Esophagus squamous epithelium (tissue), 4 donors: ENCODE data around the gene KICS2.

ENCODE experiments used
- POLR2A ChIP-seq, 4 donors: fragments of 450-650 bp; IDR thresholded peaks; one replicate each; pipeline ENCODE4 v1.6.1; 2017; ENCODE audit warnings: antibody characterized with exemption in 4 of 4, mild to moderate bottlenecking in 4 of 4, moderate library complexity in 3 of 4
- TF ChIP-seq, protein P1 (sequence below), 6 experiments: fragments of 450-650 bp in 4 of 6; fragments of 200-600 bp in 2 of 6; sonication (generic) in 2 of 6; IDR thresholded peaks; one replicate each; pipeline ENCODE4 v1.5.1; 2016 to 2019; ENCODE audit warnings: antibody characterized with exemption in 6 of 6, mild to moderate bottlenecking in 4 of 6, moderate library complexity in 4 of 6

DNA sequence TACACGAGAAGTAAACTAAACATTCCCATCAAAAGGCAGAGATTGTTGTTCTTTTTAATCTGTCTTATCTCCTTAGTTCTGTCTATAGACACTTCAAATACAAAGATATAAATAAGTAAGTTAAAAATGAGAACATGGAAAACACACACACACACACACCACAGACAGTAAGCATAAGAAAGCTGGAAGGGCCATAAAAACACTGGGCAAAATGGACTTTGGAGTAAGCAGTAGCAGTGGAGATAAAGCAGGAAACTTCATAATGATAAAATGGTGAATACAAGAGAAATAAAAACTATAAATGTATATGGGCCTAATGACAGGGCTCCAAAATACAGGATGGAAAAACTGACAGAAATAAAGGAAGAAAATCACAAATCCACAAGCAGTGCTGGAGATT, 32.6 kb downstream of the KICS2 start:
- TF ChIP-seq, protein P1, sequence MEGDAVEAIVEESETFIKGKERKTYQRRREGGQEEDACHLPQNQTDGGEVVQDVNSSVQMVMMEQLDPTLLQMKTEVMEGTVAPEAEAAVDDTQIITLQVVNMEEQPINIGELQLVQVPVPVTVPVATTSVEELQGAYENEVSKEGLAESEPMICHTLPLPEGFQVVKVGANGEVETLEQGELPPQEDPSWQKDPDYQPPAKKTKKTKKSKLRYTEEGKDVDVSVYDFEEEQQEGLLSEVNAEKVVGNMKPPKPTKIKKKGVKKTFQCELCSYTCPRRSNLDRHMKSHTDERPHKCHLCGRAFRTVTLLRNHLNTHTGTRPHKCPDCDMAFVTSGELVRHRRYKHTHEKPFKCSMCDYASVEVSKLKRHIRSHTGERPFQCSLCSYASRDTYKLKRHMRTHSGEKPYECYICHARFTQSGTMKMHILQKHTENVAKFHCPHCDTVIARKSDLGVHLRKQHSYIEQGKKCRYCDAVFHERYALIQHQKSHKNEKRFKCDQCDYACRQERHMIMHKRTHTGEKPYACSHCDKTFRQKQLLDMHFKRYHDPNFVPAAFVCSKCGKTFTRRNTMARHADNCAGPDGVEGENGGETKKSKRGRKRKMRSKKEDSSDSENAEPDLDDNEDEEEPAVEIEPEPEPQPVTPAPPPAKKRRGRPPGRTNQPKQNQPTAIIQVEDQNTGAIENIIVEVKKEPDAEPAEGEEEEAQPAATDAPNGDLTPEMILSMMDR (IDR thresholded peaks at IDR 0.05): no peak
- no peak for TF ChIP-seq POLR2A (IDR thresholded peaks at IDR 0.05)
